Uterus (tissue), 2 donors: Measurements from ENCODE around the gene JUN.

Experiments used
- POLR2A ChIP-seq, 2 donors: fragments of 450-650 bp; IDR thresholded peaks; one replicate each; pipeline ENCODE4 v1.6.1; 2016; ENCODE audit warnings: antibody characterized with exemption in 2 of 2, mild to moderate bottlenecking in 1 of 2, moderate library complexity in 1 of 2
- TF ChIP-seq, protein P1 (sequence below), 4 experiments: fragments of 200-600 bp in 2 of 4; fragments of 450-650 bp in 2 of 4; sonication (generic) in 2 of 4; IDR thresholded peaks; one replicate each; pipeline ENCODE4 v1.5.1; 2016 to 2019; ENCODE audit warnings: antibody characterized with exemption in 4 of 4, mild to moderate bottlenecking in 2 of 4, moderate library complexity in 1 of 4

DNA sequence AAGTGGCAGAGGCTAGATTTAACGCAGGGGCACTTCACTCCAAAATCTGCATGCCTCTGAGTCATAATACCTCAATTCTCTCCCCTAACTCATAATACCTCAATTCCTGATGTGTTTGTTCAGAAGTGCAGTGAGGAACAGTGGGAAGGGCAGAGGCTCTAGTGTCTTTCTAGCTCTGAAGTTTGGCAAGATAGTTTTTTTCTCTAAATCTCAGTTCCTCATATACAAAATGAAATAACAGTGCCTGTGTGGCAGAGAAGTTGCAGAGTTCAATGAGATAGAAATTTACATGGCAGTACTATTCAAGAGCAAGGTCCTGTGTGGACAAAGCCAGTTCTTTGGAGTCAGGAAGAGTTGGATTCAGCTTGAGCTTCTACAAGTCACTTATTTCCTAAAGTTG lies 9.8 kb downstream of the JUN start:
- TF ChIP-seq, protein P1, sequence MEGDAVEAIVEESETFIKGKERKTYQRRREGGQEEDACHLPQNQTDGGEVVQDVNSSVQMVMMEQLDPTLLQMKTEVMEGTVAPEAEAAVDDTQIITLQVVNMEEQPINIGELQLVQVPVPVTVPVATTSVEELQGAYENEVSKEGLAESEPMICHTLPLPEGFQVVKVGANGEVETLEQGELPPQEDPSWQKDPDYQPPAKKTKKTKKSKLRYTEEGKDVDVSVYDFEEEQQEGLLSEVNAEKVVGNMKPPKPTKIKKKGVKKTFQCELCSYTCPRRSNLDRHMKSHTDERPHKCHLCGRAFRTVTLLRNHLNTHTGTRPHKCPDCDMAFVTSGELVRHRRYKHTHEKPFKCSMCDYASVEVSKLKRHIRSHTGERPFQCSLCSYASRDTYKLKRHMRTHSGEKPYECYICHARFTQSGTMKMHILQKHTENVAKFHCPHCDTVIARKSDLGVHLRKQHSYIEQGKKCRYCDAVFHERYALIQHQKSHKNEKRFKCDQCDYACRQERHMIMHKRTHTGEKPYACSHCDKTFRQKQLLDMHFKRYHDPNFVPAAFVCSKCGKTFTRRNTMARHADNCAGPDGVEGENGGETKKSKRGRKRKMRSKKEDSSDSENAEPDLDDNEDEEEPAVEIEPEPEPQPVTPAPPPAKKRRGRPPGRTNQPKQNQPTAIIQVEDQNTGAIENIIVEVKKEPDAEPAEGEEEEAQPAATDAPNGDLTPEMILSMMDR (IDR thresholded peaks at IDR 0.05), result no peak
- no peak for TF ChIP-seq POLR2A (IDR thresholded peaks at IDR 0.05)
